ENCODE results near the gene GID8.

GRCh38 chr20:62889411-62889810, 48.5 kb upstream of the GID8 start:
- TF ChIP-seq POLR2A (IDR thresholded peaks at IDR 0.05; ENCODE audit: low read length) (no peak), GATA1 (IDR thresholded peaks at IDR 0.05; ENCODE audit: low read depth, low read length) (no peak)
